Pons (tissue), 1 donor: ENCODE data around the gene COMMD3.
"Not testable (repeated sequence)": the region's sequence is repeated elsewhere in the genome, so short reads cannot be mapped to it uniquely, and the experiment has no call there.

Experiments used
- DNase-seq: peaks from one replicate; pipeline ENCODE4 v3.0.0-alpha.2; 2016; ENCODE audit warnings: low spot score

COMMD3 gene

DNA sequence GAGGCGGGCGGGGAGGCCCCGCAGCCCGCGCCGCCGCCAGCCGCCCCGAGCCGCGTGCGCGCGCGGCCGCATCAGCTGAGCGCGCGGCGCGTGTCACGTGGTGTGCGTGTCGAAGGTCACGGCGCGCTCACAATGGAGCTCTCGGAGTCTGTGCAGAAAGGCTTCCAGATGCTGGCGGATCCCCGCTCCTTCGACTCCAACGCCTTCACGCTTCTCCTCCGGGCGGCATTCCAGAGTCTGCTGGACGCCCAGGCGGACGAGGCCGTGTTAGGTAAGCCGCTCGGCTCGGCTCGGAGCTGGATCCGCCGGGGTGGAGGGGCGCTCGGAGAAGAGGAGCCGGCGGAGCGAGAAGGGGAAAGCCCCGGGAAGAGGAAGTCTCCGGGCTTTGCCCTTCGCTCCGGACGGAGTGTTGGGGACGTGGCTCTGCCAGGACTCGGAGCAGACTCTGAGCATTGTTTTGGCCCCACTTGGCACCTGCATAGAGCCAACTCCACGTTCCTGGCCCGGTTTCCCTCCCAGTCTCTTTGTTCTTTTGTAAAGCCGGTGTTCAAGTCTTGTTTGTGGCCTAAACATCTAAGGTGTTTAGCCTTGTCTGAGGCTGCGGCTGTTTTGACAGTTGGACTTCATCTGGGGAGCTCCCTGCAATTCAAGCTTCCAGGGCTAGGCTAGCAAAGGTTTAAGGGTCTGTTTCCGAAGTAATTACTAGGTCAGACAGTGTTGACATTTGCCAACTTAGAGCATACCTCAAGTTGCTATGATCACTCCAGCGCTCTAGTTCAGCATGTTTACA lies at the start of gene COMMD3:
COMMD3 (plus strand) TSS at position 103 of the 790 bp plus-strand sequence; CDS start at position 133, 30 bp downstream.
- DNase-seq = peak; percentile 88

DNA sequence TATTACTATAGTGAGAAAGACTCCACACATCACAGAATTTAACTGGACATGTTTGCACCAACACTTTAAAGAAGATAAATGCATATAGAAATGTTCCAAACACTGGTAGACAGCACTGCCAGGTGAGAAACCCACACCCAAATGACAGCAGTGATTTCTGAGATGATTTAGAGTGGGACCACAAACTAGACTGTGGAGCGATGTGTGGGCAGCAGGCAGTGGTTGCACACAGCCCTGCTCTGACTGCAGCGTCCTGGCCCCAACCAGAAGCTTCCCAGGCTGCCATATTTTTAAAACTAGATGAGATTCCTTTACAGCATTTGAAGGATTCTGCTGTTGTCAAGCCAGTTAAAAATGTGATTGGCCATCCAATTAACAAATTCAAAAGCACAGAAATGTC lies 47.7 kb upstream of the COMMD3 start:
- no peak for DNase-seq

DNA sequence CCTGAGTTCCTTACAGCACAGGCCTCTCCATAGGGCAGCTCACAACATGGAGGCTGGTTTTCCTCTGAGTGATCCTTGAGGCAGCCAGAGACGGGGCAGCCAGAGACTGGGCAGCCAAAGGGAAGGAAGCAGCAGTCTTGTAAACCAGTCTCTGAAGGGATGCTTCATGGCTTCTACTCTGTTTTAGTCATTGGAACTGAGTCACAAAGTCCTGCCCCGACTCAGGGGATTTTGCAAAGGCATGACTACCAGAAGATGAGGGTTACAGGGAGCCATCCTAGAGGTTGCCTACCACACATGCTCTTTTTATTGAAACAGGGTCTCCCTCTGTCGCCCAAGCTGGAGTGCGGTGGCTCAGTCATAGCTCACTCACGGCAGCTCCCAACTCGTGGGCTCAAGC lies 44.4 kb upstream of the COMMD3 start:
- DNase-seq = no peak

DNA sequence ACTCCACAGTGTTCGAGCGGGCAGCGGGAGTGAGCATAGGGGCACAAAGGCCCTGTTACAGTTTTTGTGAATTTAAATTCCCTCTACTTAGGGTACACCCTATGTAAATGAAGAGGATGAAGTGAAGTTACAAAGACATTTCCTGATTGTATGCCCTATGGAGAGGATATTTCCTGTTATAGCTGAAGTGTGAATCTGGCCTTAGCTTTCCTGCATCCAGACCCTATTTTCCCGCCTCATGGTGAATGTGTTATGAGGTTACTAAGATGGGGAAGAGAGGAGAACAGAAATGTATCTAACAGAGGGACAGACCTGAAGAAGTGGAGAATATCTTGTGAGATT lies 37.8 kb upstream of the COMMD3 start:
- no peak for DNase-seq

DNA sequence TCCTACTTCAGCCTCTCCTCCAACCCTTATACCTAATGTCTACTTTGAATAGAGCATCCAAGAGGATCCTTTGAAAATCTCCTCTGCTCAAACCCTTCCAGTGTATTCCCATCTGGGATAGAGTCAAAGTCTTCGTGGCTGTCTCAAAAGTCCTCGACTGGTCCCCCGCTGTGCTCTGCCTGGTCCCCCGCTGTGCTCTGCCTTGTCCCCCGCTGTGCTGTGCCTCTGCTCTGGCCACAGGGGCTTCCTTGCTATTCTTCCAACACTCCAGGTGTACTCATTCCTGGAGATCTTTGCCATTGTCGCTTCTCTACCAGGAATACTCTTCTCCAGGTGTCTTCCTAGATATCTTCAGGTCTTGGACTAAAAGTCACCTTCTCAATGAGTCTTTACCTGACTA lies 36.1 kb upstream of the COMMD3 start:
- DNase-seq = no peak

DNA sequence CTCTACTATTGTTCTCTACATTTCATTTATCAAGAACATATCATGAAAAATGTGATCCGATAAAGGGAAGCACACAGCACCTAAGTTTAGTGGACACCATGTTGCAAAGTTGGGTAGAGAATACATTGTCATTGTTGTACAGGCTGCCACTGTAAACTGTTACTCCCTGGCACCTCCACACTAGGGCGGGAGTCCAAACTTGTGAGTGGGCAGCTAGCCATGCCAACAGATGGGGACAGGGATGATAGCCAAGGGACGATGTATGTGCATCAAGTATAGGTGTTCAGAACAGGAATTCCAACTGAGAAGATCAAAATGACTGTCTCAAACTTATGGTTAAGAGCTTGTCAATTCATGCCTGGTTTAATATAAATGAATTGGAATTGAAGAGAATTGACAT lies 31.1 kb upstream of the COMMD3 start:
- DNase-seq = peak; percentile 40

DNA sequence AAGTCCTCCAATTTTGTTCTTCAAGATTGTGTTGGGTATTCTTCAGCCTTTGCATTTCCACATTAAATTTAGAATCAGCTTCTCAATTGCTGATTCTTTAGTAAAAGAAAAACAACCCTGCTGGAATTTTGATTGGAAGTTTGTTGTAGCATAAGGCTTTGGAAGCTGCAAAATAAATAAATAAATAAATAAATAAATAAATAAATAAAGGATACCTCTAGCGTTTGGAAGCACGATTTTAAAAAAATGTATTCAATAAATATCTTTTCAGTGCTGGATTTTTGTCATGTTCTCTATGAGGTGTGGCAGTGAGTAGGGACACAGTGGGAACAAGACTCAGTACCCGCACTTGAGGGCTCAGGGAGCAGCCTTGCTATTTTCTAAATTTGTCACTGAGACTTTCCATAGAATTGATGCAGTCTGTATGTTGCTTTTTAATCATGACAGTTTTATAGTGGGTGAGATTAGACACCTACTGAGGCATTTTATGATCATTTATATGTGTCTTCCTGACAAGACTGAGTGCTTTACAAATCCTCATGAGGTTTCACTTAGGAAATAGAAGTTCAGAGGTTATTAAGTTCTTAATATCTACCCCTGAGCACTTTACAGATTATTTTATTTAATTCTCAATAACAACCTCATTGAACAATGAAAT lies 22.3 kb upstream of the COMMD3 start:
- DNase-seq = no peak

DNA sequence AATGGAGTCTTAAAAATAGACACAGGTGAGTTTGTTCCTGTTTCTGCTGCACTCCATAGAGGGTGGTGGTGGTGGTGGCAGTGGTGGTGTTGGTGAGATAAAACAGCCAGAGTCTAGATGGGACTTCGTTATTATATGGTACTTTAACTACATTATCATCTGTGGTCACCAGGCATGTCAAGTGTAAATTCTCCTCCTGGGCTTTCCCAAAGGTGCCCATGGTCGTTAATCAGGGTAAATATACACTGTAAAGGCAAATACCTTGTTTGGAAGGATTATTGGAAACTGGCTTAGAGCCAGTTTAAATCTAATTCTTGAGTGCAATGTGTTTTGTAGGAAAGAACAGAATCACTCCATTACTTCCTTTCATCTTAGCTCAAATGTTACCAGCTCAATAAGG lies 21.5 kb upstream of the COMMD3 start:
- no peak for DNase-seq

DNA sequence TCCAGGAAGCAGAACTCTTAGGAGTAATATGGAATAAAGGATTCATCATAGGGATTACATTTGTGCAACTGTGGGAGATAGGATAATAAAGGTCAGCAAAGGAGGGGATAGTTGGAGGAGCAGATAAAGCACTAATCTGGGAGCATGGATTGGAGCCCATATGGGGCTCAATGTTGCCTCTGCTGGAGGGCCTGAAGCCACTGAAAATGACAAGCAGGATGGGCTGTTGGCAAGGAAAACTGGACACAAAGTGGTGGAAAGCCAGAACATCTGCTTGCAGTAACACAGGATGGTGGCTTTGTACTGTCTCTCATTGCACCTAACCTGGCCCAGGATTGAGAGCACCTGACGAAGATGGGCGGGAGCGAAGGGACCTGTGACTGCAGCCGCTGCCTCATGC lies 15.0 kb upstream of the COMMD3 start:
- no peak for DNase-seq

DNA sequence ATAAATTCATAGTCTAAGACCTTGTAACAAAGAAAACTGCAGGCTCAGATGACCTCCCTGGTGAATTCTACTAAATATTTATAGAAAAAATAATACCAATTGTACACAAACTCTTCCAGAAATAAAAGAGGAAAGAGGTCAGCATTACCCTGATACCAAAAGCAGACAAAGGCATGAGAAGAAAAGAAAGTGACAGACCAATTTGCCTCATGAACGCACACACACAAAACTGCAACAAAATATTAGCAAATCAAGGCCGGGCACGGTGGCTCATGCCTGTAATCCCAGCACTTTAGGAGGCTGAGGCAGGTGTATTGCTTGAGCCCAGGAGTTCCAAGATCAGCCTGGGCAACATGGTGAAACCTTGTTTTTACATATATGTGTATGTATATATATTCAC lies 12.7 kb upstream of the COMMD3 start:
- no peak for DNase-seq

DNA sequence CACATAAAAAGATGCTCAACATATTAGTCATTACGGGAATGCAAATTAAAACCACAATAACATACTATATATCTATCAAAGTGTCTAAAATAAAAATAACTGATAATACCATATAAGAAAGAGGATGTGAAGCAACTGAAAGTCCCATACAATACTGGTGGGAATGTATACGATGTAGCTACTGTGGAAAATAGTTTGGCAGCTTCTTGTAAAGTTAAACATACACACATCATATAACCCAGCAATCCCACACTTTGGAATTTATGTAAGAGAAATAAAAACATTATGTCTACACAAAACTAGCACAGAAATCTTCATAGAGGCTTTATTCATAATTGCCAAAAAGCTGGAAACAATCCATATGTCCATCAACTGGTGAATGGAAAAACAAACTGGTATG lies 10.5 kb upstream of the COMMD3 start:
- no peak for DNase-seq

DNA sequence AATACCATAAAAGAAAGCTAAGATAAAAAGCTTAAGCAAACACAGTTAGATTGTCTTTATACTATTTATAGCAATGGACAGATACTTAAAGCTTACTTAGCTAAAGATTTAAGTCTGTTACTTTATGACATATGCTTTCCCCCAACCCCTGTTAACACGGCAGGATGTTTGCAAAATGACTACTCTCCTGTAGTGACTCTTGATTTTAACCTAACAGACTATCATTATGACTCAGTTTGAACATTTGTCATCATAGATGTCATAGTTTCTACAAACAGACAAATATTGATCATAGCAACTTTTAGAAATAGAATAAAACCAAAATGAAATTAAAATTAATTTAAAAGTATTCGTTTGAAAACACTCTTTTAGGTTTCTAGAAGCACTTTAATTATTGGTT lies 7.8 kb upstream of the COMMD3 start:
- DNase-seq = no peak

DNA sequence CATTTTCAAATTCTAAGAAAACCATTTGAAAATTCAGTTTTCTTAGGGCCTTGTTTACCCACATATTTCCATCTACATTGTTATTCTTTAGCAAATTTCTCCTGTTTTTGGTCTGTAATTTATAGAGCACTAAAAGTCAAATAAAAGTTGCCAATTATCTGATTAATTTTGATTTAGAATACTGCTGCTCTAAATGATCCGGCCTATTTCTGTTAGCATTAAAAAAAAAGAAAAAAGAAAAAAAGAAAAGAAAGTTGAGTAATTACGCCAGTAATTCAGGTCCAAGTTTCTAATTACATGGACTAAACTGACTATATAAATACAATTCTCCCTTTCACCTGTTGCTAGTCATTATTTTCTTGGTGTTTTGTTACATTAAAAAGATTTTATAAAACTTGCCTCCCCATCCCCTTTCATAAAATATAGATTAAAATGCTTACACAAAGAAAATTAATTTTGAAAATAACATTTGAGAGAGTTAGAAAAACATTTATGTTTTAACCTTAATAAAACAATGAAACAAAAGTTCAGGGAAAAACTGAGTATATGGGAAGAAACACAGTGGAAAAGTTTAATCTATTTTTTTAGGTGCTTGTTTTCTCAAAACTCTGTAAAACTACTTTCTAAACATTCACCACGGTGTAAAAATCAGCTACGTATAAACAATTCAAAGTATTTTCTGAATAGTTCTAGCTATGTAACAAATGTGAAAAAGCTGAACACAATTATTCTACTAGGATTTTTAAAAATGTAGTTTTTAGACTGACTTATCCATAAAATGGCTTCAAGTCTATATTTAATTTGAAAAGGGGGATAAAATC lies 6.8 kb upstream of the COMMD3 start:
- DNase-seq = no peak

DNA sequence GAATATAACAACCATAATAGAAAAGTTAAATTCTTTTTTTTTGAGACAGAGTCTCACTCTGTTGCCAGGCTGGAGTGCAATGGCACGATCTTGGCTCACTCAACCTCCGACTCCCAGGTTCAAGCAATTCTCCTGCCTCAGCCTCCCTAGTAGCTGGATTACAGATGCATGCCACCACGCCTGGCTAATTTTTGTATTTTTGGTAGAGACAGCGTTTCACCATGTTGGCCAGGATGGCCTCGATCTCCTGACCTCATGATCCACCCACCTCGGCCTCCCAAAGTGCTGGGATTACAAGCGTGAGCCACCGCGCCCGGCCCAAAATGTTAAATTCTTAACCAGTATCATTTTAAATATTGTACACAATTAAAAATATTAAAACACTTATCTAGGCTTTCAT lies 6.2 kb upstream of the COMMD3 start:
- DNase-seq = not testable (repeated sequence)

DNA sequence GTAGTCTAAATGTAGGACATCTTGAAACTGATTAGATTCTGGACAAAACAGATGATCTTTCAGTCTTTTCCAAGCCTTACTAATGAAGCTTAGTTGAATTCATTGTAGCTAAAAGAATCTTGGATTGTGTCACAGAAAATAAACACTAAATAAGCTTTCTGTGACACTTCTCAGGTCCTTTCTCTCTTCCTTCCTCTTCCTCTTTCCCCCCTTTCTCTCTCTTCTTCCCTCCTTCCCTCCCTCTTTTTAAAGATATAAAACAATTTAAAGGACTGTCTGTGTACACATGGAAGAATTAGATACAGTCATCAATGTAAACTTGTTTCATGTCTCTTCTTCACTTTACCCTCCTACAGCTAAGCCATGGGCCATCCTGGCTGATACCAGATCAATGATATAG lies 5.3 kb upstream of the COMMD3 start:
- DNase-seq = no peak

DNA sequence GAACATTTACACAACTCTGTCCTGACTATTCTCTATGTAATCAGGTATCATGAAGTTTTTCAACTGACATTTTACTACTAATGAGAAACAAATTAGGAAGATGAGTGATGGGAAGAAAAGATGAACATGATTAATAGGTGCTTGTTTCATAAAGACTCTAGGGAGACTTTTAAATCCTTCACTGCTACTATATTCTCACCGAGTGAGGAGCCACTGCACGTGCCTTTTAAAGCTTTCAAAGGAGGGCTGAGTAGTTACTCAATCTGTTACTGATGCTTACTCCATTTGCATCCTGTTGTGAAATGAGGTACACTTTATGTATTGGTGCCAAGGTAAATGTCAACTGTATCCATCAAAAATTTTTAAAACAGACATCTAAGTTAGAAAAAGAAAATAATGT lies 1.3 kb upstream of the COMMD3 start:
- peak; percentile 19 for DNase-seq

DNA sequence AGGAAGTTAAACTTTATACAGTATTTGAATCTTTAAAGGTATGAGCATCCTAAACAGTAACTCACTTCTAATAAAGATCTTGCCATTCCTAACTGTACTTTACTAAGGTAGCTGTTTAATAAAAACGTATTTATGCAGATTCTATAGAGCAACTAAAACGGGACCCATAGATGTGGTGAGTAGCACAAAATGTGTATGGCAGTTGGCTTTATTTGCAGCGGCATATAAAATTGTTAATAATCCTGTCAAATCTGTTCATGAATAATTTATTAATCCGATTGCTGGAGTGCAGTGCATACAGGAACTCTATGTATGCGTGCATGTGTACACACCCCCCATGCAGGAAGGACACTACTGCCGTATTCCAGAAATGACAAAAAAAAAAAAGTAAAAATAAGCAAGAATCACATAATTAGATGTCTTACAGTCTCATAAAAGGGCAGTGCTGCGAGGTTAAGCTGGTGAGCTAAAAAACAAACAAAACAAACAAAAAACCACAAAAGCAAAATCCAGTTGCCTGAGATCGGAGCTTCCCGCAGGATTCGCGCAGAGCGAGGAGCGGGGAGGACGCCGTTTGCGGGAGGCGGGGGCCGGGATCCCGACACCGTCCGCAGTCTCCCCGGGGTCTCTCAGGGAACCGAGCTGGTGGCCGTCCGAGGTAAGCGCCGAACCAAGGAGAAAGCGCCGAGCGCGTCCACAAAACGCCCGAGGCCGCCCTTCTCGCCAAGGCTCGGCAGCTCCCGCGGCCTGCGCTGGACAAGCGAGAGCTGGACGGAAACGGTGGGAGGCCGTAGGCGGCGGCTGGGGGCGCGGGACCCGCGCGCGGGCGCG lies 518 bp upstream of the COMMD3 start:
- peak; percentile 42 for DNase-seq

DNA sequence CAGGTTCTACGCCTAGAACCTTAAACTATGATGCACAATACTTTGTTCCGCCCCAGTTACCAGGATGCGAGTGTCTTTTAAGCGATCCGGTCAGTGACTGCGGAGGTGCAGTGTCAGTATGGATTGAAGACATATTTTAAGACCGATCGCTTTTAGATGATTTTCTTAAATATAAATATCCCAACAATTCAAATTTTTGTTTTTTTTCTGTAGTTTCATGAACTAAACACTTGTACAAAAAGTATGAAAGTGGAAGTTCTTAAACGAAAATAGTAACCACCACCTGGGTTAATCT lies 835 bp downstream of the COMMD3 start:
- DNase-seq = no peak

DNA sequence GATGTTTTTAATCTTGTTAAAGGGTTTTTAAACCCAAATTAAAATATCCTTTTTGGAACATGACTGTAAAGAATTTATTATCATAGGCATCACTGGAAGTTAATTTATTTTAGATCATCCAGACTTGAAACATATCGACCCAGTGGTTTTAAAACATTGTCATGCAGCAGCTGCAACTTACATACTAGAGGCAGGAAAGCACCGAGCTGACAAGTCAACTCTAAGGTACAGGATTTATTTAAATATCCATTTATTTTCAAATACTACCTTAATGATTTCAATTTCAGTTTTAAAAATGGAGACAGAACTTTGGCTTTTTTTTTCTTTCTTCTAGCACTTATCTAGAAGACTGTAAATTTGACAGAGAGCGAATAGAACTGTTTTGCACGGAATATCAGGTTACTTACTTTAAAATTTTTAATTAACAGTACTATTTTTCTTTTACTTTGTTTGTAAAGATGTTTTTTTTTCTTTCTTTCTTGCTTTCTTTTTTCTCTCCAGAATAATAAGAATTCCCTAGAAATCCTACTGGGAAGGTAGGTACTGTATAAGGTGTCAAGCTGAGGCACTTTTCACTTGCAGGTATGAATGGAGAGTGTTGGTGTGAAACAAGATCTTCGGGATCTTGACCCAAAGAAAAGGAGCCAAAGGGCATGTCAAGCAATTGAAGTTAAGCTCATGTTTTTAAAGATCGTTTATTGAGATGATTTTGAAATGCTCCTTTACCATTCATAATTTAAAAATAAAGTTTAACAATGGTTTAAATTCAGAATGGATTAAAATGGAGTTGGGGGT lies 1.8 kb downstream of the COMMD3 start:
- peak; percentile 4 for DNase-seq

DNA sequence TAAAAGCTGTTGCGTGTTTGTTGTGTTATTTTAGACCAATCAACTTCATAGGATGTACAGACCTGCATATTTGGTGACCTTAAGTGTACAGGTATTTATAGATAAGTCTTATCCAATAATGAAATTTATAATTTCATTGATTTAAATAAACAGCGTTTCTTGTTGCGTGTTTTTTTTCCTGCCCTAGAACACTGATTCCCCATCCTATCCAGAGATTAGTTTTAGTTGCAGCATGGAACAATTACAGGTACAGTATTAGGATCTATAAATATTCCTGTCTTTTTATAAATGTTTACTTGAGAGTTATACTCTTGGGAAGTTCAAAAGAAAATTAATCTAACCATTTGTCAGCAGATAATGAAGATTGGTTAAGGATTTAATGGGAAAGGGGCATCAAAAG lies 2.6 kb downstream of the COMMD3 start:
- DNase-seq = peak; percentile 1

DNA sequence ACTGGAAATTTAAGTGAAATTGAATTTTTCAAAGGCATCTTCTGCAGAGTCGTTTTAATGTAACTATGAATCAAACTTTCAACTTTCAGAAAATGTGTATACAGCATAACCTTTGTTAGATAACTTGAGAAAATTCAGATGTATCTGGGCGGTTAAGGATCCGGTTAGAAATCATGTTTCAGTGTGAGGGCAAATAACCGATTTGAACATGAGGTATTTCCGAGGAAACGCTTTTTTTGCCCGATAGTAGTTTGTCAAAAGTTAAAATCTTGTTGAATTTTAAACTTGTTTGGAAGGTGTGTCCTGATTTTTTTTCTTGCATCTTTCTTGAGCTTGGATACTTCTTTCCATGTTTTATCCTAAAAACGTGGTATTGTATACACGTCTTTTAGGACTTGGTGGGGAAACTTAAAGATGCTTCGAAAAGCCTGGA lies 3.4 kb downstream of the COMMD3 start:
- no peak for DNase-seq
